ENCODE data around the gene KCTD4.
"Not testable (repeated sequence)": the region's sequence is repeated elsewhere in the genome, so short reads cannot be mapped to it uniquely, and the experiment has no call there.

Gene KCTD4

GRCh38 chr13:45200701-45201232 is at the start of gene KCTD4:
TSS of gene KCTD4 (minus strand) at chr13:45201045. CDS start at chr13:45194567, 6,478 bp downstream.
- Histone ChIP-seq H3K27ac (ENCODE audit: low read length) (no peak within 1 kb of the TSS), H3K4me2 (ENCODE audit: low read length) (no peak within 1 kb of the TSS), H3K9ac (ENCODE audit: low read length) (no peak within 1 kb of the TSS), H3K36me3 (replicated peaks; ENCODE audit: low read depth, low read length) (peaks cover 3% of the 10 kb centered on the region), H2AFZ (ENCODE audit: low read depth, low read length) (no peak within 1 kb of the TSS), H3K79me2 (ENCODE audit: low read length) (peaks cover 4% of the 10 kb centered on the region; the same call in 1 of the 2 replicates), H4K20me1 (ENCODE audit: insufficient read depth, low read length) (no peaks in the 10 kb centered on the region), H3K9me3 (ENCODE audit: insufficient read depth, low read length) (no peaks in the 10 kb centered on the region), H3K27me3 (ENCODE audit: low read depth, low read length) (no peaks in the 10 kb centered on the region), H3K4me1 (ENCODE audit: low read length) (peaks cover 12% of the 10 kb centered on the region), H3K4me3 (ENCODE audit: low read length) (no peak within 1 kb of the TSS)
- TF ChIP-seq CTCF (IDR thresholded peaks at IDR 0.05; ENCODE audit: low read depth, low read length) = no peak
- TF ChIP-seq EZH2phosphoT487 (IDR thresholded peaks at IDR 0.05; ENCODE audit: low read depth) = no peak

- no peaks in the 10 kb centered on the region for H4K20me1 ChIP-seq (ENCODE audit: insufficient read depth, low read length)
Observed at GRCh38 chr13:45249662-45250061, 48.8 kb upstream of the KCTD4 start.

GRCh38 chr13:45244736-45245135 is 43.9 kb upstream of the KCTD4 start:
- H2AFZ ChIP-seq (ENCODE audit: low read depth, low read length); H3K9ac ChIP-seq (ENCODE audit: low read length); H3K79me2 ChIP-seq (ENCODE audit: low read length); H3K27me3 ChIP-seq (ENCODE audit: low read depth, low read length); H3K4me3 ChIP-seq (ENCODE audit: low read length); H4K20me1 ChIP-seq (ENCODE audit: insufficient read depth, low read length); H3K4me1 ChIP-seq (ENCODE audit: low read length); H3K27ac ChIP-seq (ENCODE audit: low read length); H3K36me3 ChIP-seq (replicated peaks; ENCODE audit: low read depth, low read length); H3K4me2 ChIP-seq (ENCODE audit: low read length); H3K9me3 ChIP-seq (ENCODE audit: insufficient read depth, low read length): not testable (repeated sequence)

More at GRCh38 chr13:45249662-45250061, 48.8 kb upstream of the KCTD4 start:
- Histone ChIP-seq H3K9ac (ENCODE audit: low read length) (no peak overlapping the region), H3K27ac (ENCODE audit: low read length) (no peak overlapping the region), H3K4me2 (ENCODE audit: low read length) (no peak overlapping the region), H3K9me3 (ENCODE audit: insufficient read depth, low read length) (no peaks in the 10 kb centered on the region), H3K4me3 (ENCODE audit: low read length) (no peak overlapping the region), H3K36me3 (replicated peaks; ENCODE audit: low read depth, low read length) (peaks cover 3% of the 10 kb centered on the region), H3K4me1 (ENCODE audit: low read length) (no peaks in the 10 kb centered on the region), H2AFZ (ENCODE audit: low read depth, low read length) (no peak overlapping the region), H3K27me3 (ENCODE audit: low read depth, low read length) (no peaks in the 10 kb centered on the region), H3K79me2 (ENCODE audit: low read length) (no peaks in the 10 kb centered on the region)
- no peak for TF ChIP-seq CTCF (IDR thresholded peaks at IDR 0.05; ENCODE audit: low read depth, low read length)
- no peak for TF ChIP-seq EZH2phosphoT487 (IDR thresholded peaks at IDR 0.05; ENCODE audit: low read depth)

GRCh38 chr13:45243077-45243476 is 42.2 kb upstream of the KCTD4 start:
- Histone ChIP-seq H3K27me3 (ENCODE audit: low read depth, low read length) (no peaks in the 10 kb centered on the region), H3K79me2 (ENCODE audit: low read length) (no peaks in the 10 kb centered on the region), H2AFZ (ENCODE audit: low read depth, low read length) (no peak overlapping the region), H3K36me3 (replicated peaks; ENCODE audit: low read depth, low read length) (no peaks in the 10 kb centered on the region), H3K4me1 (ENCODE audit: low read length) (no peaks in the 10 kb centered on the region), H4K20me1 (ENCODE audit: insufficient read depth, low read length) (no peaks in the 10 kb centered on the region), H3K4me3 (ENCODE audit: low read length) (no peak overlapping the region), H3K4me2 (ENCODE audit: low read length) (no peak overlapping the region), H3K27ac (ENCODE audit: low read length) (no peak overlapping the region), H3K9me3 (ENCODE audit: insufficient read depth, low read length) (no peaks in the 10 kb centered on the region), H3K9ac (ENCODE audit: low read length) (no peak overlapping the region)
- TF ChIP-seq EZH2phosphoT487 (IDR thresholded peaks at IDR 0.05; ENCODE audit: low read depth) = no peak
- no peak for TF ChIP-seq CTCF (IDR thresholded peaks at IDR 0.05; ENCODE audit: low read depth, low read length)

Data from OCI-LY3 (cell line).